Dendritic cell treated with granulocyte-macrophage colony-stimulating factor and Interleukin-4, amounts not matched to agents 40 ng/mL and 50 ng/mL, for 4 days (primary cell): ENCODE results near the gene IQCK.

Source experiments
- H3K27ac Mint-ChIP-seq: one replicate; pipeline ENCODE4 v1.8.0; 2022; ENCODE audit warnings: mild to moderate bottlenecking, mixed read lengths
- H3K27me3 Mint-ChIP-seq: one replicate; pipeline ENCODE4 v1.8.0; 2022; ENCODE audit warnings: mild to moderate bottlenecking, mixed read lengths
- H3K36me3 Mint-ChIP-seq: one replicate; pipeline ENCODE4 v1.8.0; 2022; ENCODE audit warnings: low read depth, mixed read lengths
- H3K4me1 Mint-ChIP-seq: one replicate; pipeline ENCODE4 v1.8.0; 2022; ENCODE audit warnings: low read depth, mixed read lengths
- H3K4me3 Mint-ChIP-seq: one replicate; pipeline ENCODE4 v1.8.0; 2022; ENCODE audit warnings: mild to moderate bottlenecking, moderate library complexity, mixed read lengths
- H3K9me3 Mint-ChIP-seq: one replicate; pipeline ENCODE4 v1.8.0; 2022; ENCODE audit warnings: mixed read lengths
- intact Hi-C: fragments of 100-400 bp; cut with micrococcal nuclease; formaldehyde crosslinking; loops from one replicate; pipeline ENCODE4 v1.15.0; 2022

Gene IQCK

GRCh38 chr16:19748389-19749168 is 30.5 kb downstream of the IQCK start:
- Mint-ChIP-seq H3K4me1 (no peaks in the 10 kb centered on the region), H3K27me3 (no peaks in the 10 kb centered on the region), H3K36me3 (no peaks in the 10 kb centered on the region), H3K9me3 (no peaks in the 10 kb centered on the region), H3K4me3 (no peak overlapping the region), H3K27ac (no peak overlapping the region)
- intact Hi-C loops = no loop called here

- Mint-ChIP-seq H3K4me1 (no peaks in the 10 kb centered on the region), H3K27ac (no peak overlapping the region), H3K27me3 (no peaks in the 10 kb centered on the region), H3K9me3 (no peaks in the 10 kb centered on the region), H3K36me3 (no peaks in the 10 kb centered on the region), H3K4me3 (no peak overlapping the region)
- intact Hi-C loops = no loop called here
Measured at GRCh38 chr16:19749571-19750080, 31.6 kb downstream of the IQCK start.

GRCh38 chr16:19751478-19752385 is 33.7 kb downstream of the IQCK start:
- H3K36me3 Mint-ChIP-seq = no peaks in the 10 kb centered on the region

DNA sequence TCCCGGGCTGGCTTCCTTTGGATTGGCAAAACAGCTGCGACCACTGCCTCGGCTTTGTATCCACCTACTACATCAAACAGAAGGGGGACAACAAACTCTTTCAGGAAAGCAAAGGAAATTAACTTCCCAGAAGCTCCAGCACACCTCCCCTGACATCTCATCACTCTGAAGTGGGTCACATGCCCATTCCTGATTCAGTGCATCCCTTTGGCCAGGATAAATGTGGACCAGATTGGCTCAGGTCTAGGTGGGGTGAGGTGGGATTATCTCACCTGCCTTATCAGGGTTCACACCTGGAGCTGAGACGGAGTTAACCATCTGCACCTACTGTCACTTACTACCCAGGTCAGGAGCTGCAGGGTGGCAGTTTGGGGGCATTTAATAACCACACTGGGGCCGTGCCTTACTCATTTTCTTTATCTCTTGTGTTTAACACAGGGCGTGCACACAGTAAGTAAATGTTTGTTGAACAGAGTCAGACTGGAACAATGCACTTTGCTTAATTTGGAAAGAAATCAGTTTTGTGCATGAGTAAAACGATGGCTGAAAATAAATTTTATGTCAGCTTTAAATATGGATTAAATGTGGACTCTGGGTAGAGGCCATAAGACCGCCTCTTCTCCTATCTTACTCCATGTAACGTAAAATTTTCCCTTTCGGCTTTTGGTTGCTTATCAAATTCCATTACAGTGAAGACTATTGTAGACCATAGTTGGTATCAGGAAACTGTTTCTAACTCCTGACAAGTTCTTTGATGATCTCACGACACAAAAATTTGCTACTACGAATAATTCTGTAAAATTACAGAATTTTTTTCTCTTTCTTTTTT is 36.0 kb downstream of the IQCK start:
- H3K27ac Mint-ChIP-seq = no peak overlapping the region
- no peak overlapping the region for H3K4me3 Mint-ChIP-seq
- no peaks in the 10 kb centered on the region for H3K9me3 Mint-ChIP-seq
- intact Hi-C loops = no loop called here
- H3K4me1 Mint-ChIP-seq = peaks cover 7% of the 10 kb centered on the region
- H3K27me3 Mint-ChIP-seq = no peaks in the 10 kb centered on the region
- H3K36me3 Mint-ChIP-seq = no peaks in the 10 kb centered on the region

More at GRCh38 chr16:19751478-19752385, 33.7 kb downstream of the IQCK start:
- no peak overlapping the region for H3K27ac Mint-ChIP-seq
- no peaks in the 10 kb centered on the region for H3K27me3 Mint-ChIP-seq
- no peaks in the 10 kb centered on the region for H3K4me1 Mint-ChIP-seq
- H3K4me3 Mint-ChIP-seq = no peak overlapping the region
- no peaks in the 10 kb centered on the region for H3K9me3 Mint-ChIP-seq
- intact Hi-C loops = no loop called here

GRCh38 chr16:19754644-19755036 is 36.6 kb downstream of the IQCK start:
- Mint-ChIP-seq H3K4me1 (peaks cover 7% of the 10 kb centered on the region), H3K9me3 (no peaks in the 10 kb centered on the region), H3K36me3 (no peaks in the 10 kb centered on the region), H3K27ac (no peak overlapping the region), H3K27me3 (no peaks in the 10 kb centered on the region), H3K4me3 (no peak overlapping the region)
- intact Hi-C loops = no loop called here

DNA sequence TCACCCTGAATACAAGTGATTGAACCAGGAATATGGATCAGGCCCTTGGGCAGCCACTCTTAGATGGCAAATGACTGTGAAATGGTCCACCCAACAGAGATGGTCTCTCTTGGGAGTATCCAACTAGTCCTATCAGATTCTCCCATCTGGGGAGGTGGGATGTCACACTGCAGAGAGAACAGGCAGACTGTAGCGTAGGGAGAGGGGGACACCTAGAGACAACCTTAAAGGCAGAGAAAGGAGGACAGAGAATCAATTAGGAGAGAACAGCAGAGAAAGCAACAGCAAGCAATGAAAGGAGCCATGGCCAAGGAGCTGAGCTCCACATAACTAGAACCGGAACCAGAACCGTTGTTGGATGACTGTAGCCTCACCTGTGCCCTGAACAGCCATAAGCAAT is 37.2 kb downstream of the IQCK start:
- Mint-ChIP-seq H3K9me3 (no peaks in the 10 kb centered on the region), H3K36me3 (no peaks in the 10 kb centered on the region), H3K27ac (no peak overlapping the region), H3K4me1 (peaks cover 7% of the 10 kb centered on the region), H3K27me3 (no peaks in the 10 kb centered on the region), H3K4me3 (no peak overlapping the region)
- intact Hi-C loops = no loop called here

GRCh38 chr16:19757026-19757425 is 39.0 kb downstream of the IQCK start:
- Mint-ChIP-seq H3K4me3 (no peak overlapping the region), H3K27ac (no peak overlapping the region), H3K9me3 (no peaks in the 10 kb centered on the region), H3K4me1 (peaks cover 7% of the 10 kb centered on the region), H3K27me3 (no peaks in the 10 kb centered on the region), H3K36me3 (no peaks in the 10 kb centered on the region)
- intact Hi-C loops = no loop called here

GRCh38 chr16:19757762-19758595 is 39.9 kb downstream of the IQCK start:
- no peak overlapping the region for H3K4me3 Mint-ChIP-seq
- peaks cover 7% of the 10 kb centered on the region for H3K4me1 Mint-ChIP-seq
- intact Hi-C loops = no loop called here
- H3K36me3 Mint-ChIP-seq = no peaks in the 10 kb centered on the region
- H3K27me3 Mint-ChIP-seq = no peaks in the 10 kb centered on the region
- no peaks in the 10 kb centered on the region for H3K9me3 Mint-ChIP-seq
- no peak overlapping the region for H3K27ac Mint-ChIP-seq

- intact Hi-C loops = no loop called here
- no peaks in the 10 kb centered on the region for H3K36me3 Mint-ChIP-seq
- no peak overlapping the region for H3K27ac Mint-ChIP-seq
Measured at GRCh38 chr16:19760356-19761060, 42.4 kb downstream of the IQCK start.

GRCh38 chr16:19765860-19766553 is 47.9 kb downstream of the IQCK start:
- H3K27me3 Mint-ChIP-seq = no peaks in the 10 kb centered on the region
- no peak overlapping the region for H3K27ac Mint-ChIP-seq
- no peak overlapping the region for H3K4me3 Mint-ChIP-seq
- H3K36me3 Mint-ChIP-seq = no peaks in the 10 kb centered on the region
- intact Hi-C loops = no loop called here
- H3K9me3 Mint-ChIP-seq = peaks cover 16% of the 10 kb centered on the region
- H3K4me1 Mint-ChIP-seq = peaks cover 11% of the 10 kb centered on the region

More at GRCh38 chr16:19760356-19761060, 42.4 kb downstream of the IQCK start:
- Mint-ChIP-seq H3K27me3 (no peaks in the 10 kb centered on the region), H3K4me3 (no peak overlapping the region), H3K4me1 (peaks cover 7% of the 10 kb centered on the region), H3K9me3 (no peaks in the 10 kb centered on the region)

DNA sequence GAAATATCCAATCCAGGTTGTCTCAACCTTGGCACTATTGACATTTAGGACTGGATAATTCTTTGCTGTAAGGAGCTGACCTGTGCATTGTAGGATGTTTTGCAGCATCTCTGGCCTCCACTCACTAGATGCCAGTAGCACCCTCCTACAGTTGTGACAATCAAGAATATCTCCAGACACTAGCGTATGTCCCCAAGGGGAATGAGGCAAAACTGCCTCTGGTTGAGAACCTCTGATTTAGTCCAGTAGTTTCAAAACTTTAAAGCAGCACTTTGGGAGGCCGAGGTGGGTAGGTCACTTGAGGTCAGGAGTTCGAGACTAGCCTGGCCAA is 48.4 kb downstream of the IQCK start:
- Mint-ChIP-seq H3K36me3 (no peaks in the 10 kb centered on the region), H3K4me3 (no peak overlapping the region), H3K27me3 (no peaks in the 10 kb centered on the region), H3K27ac (no peak overlapping the region), H3K4me1 (peaks cover 11% of the 10 kb centered on the region), H3K9me3 (peaks cover 16% of the 10 kb centered on the region)
- intact Hi-C loops = no loop called here

DNA sequence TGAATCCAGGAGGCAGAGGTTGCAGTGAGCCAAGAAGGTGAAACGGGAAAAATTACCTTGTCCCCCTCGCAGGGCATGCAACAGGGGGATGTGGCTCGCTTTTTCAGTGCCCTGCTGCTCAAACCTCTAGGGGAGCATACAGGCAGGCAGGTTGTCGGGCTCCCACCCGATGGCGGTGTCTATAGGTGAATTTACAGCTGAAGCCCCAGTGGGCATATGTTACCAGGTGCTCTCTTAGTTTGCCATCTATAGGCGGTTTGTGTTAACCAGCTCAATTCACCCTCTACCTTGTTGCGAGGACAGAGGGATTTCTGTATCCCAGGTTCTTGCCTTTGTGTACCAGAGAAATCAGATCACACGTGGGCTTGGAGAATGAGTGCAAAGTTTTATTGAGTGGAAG is 48.9 kb downstream of the IQCK start:
- H3K27me3 Mint-ChIP-seq = no peaks in the 10 kb centered on the region
- peaks cover 11% of the 10 kb centered on the region for H3K4me1 Mint-ChIP-seq
- H3K36me3 Mint-ChIP-seq = no peaks in the 10 kb centered on the region
- peaks cover 16% of the 10 kb centered on the region for H3K9me3 Mint-ChIP-seq
- intact Hi-C loops = no loop called here
- H3K4me3 Mint-ChIP-seq = no peak overlapping the region
- no peak overlapping the region for H3K27ac Mint-ChIP-seq
